GM23338 (cell line): ENCODE results near the gene PHLDA3. TPM values are rescaled to one million over a fixed set of nuclear protein-coding genes. Genes with fewer than 3 reads are reported as not detected.
A peak's percentile ranks its signal among the peaks of the same experiment; 100 is the strongest.

Experiments used
- ATAC-seq: fragments of 200-7000 bp; cut with Tn5 transposase; 3 replicates; pipeline ENCODE4 v1.9.1; 2020
- DNase-seq: peaks from one replicate; pipeline ENCODE4 v3.0.0-alpha.2; 2015; ENCODE audit warnings: low spot score
- H2AFZ ChIP-seq: fragments of 200-600 bp; sonication (generic); 2 replicates; pipeline ENCODE4 v1.8.0; 2016; ENCODE audit warnings: antibody characterized with exemption, mild to moderate bottlenecking, moderate library complexity
- H3F3A ChIP-seq: fragments of 200-600 bp; sonication (generic); replicated peaks from 2 replicates; pipeline ENCODE4 v1.8.0; 2017; ENCODE audit warnings: antibody characterized with exemption, mixed run types, low read depth
- H3K27ac ChIP-seq: fragments of 200-600 bp; sonication (generic); 2 replicates; pipeline ENCODE4 v1.6.1; 2016; ENCODE audit warnings: low read depth
- H3K27me3 ChIP-seq: fragments of 200-600 bp; sonication (generic); 2 replicates; pipeline ENCODE4 v1.8.0; 2016; ENCODE audit warnings: mild to moderate bottlenecking, mixed run types, moderate library complexity; ENCODE audit not compliant: insufficient read depth
- H3K36me3 ChIP-seq: fragments of 200-600 bp; sonication (generic); 2 replicates; pipeline ENCODE4 v1.8.0; 2016; ENCODE audit warnings: mild to moderate bottlenecking; ENCODE audit not compliant: insufficient read depth
- H3K4me1 ChIP-seq: fragments of 200-600 bp; sonication (generic); 2 replicates; pipeline ENCODE4 v1.8.0; 2016; ENCODE audit warnings: mild to moderate bottlenecking, moderate library complexity; ENCODE audit not compliant: insufficient read depth
- H3K4me2 ChIP-seq: fragments of 200-600 bp; sonication (generic); 2 replicates; pipeline ENCODE4 v1.7.1; 2017; ENCODE audit warnings: mixed run types
- H3K4me3 ChIP-seq: fragments of 200-600 bp; sonication (generic); 2 replicates; pipeline ENCODE4 v1.6.1; 2016; ENCODE audit warnings: mixed run types
- H3K79me2 ChIP-seq: fragments of 200-600 bp; sonication (generic); replicated peaks from 2 replicates; pipeline ENCODE4 v1.8.0; 2017; ENCODE audit warnings: mild to moderate bottlenecking; ENCODE audit not compliant: insufficient read depth
- H3K9me2 ChIP-seq: fragments of 200-600 bp; sonication (generic); 2 replicates; pipeline ENCODE4 v1.8.0; 2017; ENCODE audit not compliant: insufficient read depth
- H4K20me1 ChIP-seq: fragments of 200-600 bp; sonication (generic); replicated peaks from 2 replicates; pipeline ENCODE4 v1.8.0; 2017; ENCODE audit warnings: mild to moderate bottlenecking; ENCODE audit not compliant: insufficient read depth
- H3K27ac Mint-ChIP-seq: 2 replicates; pipeline ENCODE4 v1.8.0; 2020; ENCODE audit warnings: inconsistent platforms, mild to moderate bottlenecking, moderate library complexity, mixed read lengths
- H3K27me3 Mint-ChIP-seq: 3 replicates; pipeline ENCODE4 v1.8.0; 2022; ENCODE audit warnings: low read depth, mild to moderate bottlenecking, moderate library complexity, mixed read lengths, inconsistent platforms; ENCODE audit not compliant: insufficient read depth, poor library complexity
- H3K36me3 Mint-ChIP-seq: 3 replicates; pipeline ENCODE4 v1.8.0; 2021; ENCODE audit warnings: low read depth, mild to moderate bottlenecking, inconsistent platforms, moderate library complexity, mixed read lengths
- H3K4me1 Mint-ChIP-seq: 3 replicates; pipeline ENCODE4 v1.8.0; 2020; ENCODE audit warnings: mild to moderate bottlenecking, inconsistent platforms, mixed read lengths
- H3K4me3 Mint-ChIP-seq: 3 replicates; pipeline ENCODE4 v1.8.0; 2021; ENCODE audit warnings: moderate library complexity, mild to moderate bottlenecking, inconsistent platforms, mixed read lengths
- H3K9me3 Mint-ChIP-seq: 3 replicates; pipeline ENCODE4 v1.8.0; 2020; ENCODE audit warnings: moderate library complexity, mild to moderate bottlenecking, inconsistent platforms, mixed read lengths
- ETS1 ChIP-seq: IDR thresholded peaks from 2 replicates; pipeline ENCODE4 v1.6.1; 2016; ENCODE audit warnings: antibody characterized with exemption
- EZH2 ChIP-seq: fragments of 200-600 bp; sonication (generic); IDR thresholded peaks from one replicate; pipeline ENCODE4 v1.8.0; 2017; ENCODE audit warnings: antibody characterized with exemption, mild to moderate bottlenecking, low read depth; ENCODE audit not compliant: unreplicated experiment
- EZH2phosphoT487 ChIP-seq: fragments of 200-600 bp; sonication (generic); IDR thresholded peaks from one replicate; pipeline ENCODE4 v1.8.1; 2018; ENCODE audit warnings: antibody characterized with exemption; ENCODE audit not compliant: unreplicated experiment
- JUNB ChIP-seq: IDR thresholded peaks from one replicate; pipeline ENCODE4 v1.6.1; 2016; ENCODE audit warnings: antibody characterized with exemption; ENCODE audit not compliant: unreplicated experiment
- NANOG ChIP-seq: IDR thresholded peaks from 2 replicates; pipeline ENCODE4 v1.6.1; 2016; ENCODE audit warnings: antibody characterized with exemption, borderline replicate concordance
- POLR2AphosphoS5 ChIP-seq: IDR thresholded peaks from 2 replicates; pipeline ENCODE4 v1.6.1; 2016; ENCODE audit warnings: antibody characterized with exemption, low read depth
- ZNF114 ChIP-seq: fragments of 250-450 bp; sonication (Bioruptor Pico); IDR thresholded peaks from 2 replicates; pipeline ENCODE4 v1.5.0; 2020; ENCODE audit warnings: mild to moderate bottlenecking, moderate library complexity
- polyA plus RNA-seq: library from polyadenylated mRNA; unstranded; fragments of >200 nt; fragmentation: Nextera tagmentation; extraction: Ambion mirVana; gene quantifications from 2 replicates; pipeline ENCODE4 v1.2.1, GENCODE V29; 2016
- total RNA-seq: library from RNA; depleted of rRNA; stranded (reverse); fragments of >200 nt; shearing (Covaris generic); gene quantifications from 2 replicates; pipeline ENCODE4 v1.2.3, GENCODE V29; 2014
- TF ChIP-seq, protein P1 (sequence below): fragments of 250-450 bp; sonication (Bioruptor Pico); IDR thresholded peaks from 2 replicates; pipeline ENCODE4 v1.5.0; 2020; ENCODE audit warnings: mild to moderate bottlenecking, moderate library complexity
- TF ChIP-seq, protein P2 (sequence below), 2 experiments: fragments of 200-600 bp in 1 of 2; sonication (generic) in 1 of 2; conservative IDR thresholded peaks; 2 replicates each; pipeline versions ENCODE4 v1.5.1 to v1.6.1; 2016 to 2017; ENCODE audit warnings: antibody characterized with exemption in 2 of 2, low read depth in 2 of 2, mild to moderate bottlenecking in 2 of 2, moderate library complexity in 1 of 2

PHLDA3 gene
- total and polyA plus RNA-seq, 2 experiments from 2014 or later = 37.5 to 87.4 TPM

DNA sequence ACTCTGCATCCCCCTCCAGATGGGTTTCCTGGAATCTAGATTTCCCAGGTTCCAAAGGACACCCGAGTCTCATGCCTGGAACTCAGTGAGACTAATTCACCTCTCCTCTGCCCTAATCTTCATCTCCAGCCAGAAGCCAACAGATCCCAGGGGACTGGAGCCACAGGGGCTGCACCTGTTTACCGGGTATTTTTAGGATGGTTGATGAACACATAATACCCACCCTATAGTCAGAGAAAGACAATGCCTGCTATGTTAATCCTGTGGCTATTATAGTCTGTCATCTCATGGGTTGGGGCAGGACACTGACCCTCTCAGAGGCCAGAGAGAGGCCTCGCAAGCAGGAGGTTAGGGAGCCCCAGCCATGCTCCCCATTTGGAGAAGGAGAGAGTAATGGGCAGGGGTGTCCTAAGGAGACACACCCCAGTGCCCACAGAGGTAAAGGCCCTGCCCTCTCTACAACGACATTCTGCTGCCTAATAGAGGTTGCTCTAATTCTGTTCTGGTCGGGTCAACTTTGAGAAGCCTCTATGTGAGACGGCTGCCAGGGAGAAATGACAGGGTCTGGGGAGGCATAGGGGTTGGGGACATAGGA is 46.5 kb downstream of the PHLDA3 start:
- Histone ChIP-seq H3K4me1 (no peaks in the 10 kb centered on the region), H3K4me2 (no peak overlapping the region), H2AFZ (no peak overlapping the region), H3K27ac (no peak overlapping the region), H4K20me1 (no peaks in the 10 kb centered on the region), H3K4me3 (no peak overlapping the region), H3K27me3 (no peaks in the 10 kb centered on the region), H3K36me3 (no peaks in the 10 kb centered on the region), H3K9me2 (no peaks in the 10 kb centered on the region), H3F3A (no peaks in the 10 kb centered on the region), H3K79me2 (no peaks in the 10 kb centered on the region)
- Mint-ChIP-seq H3K27ac (no peak overlapping the region), H3K9me3 (peaks cover 3% of the 10 kb centered on the region; the same call in 1 of the 3 replicates), H3K4me1 (peaks cover 15% of the 10 kb centered on the region), H3K4me3 (no peak overlapping the region), H3K27me3 (peaks cover 10% of the 10 kb centered on the region), H3K36me3 (no peaks in the 10 kb centered on the region; the same call in 2 of the 3 replicates)
- no peak for ATAC-seq
- no peak for DNase-seq
- no peak for TF ChIP-seq POLR2AphosphoS5

GRCh38 chr1:201422026-201422425 is 47.0 kb downstream of the PHLDA3 start:
- Histone ChIP-seq H3K4me1 (no peaks in the 10 kb centered on the region), H3K79me2 (no peaks in the 10 kb centered on the region), H3K36me3 (no peaks in the 10 kb centered on the region), H3K27me3 (no peaks in the 10 kb centered on the region), H3K4me2 (no peak overlapping the region), H3K27ac (no peak overlapping the region), H2AFZ (no peak overlapping the region), H3K4me3 (no peak overlapping the region), H3F3A (no peaks in the 10 kb centered on the region), H3K9me2 (no peaks in the 10 kb centered on the region), H4K20me1 (no peaks in the 10 kb centered on the region)
- Mint-ChIP-seq H3K4me1 (peaks cover 15% of the 10 kb centered on the region), H3K9me3 (peaks cover 3% of the 10 kb centered on the region; the same call in 1 of the 3 replicates), H3K27me3 (peaks cover 10% of the 10 kb centered on the region), H3K4me3 (no peak overlapping the region), H3K36me3 (no peaks in the 10 kb centered on the region; the same call in 2 of the 3 replicates), H3K27ac (no peak overlapping the region)
- DNase-seq (no peak), ATAC-seq (peak; percentile 22)
- TF ChIP-seq POLR2AphosphoS5 = no peak
- no peak for TF ChIP-seq NANOG
- no peak for TF ChIP-seq JUNB
- TF ChIP-seq EZH2phosphoT487 = no peak
- TF ChIP-seq, protein P1, sequence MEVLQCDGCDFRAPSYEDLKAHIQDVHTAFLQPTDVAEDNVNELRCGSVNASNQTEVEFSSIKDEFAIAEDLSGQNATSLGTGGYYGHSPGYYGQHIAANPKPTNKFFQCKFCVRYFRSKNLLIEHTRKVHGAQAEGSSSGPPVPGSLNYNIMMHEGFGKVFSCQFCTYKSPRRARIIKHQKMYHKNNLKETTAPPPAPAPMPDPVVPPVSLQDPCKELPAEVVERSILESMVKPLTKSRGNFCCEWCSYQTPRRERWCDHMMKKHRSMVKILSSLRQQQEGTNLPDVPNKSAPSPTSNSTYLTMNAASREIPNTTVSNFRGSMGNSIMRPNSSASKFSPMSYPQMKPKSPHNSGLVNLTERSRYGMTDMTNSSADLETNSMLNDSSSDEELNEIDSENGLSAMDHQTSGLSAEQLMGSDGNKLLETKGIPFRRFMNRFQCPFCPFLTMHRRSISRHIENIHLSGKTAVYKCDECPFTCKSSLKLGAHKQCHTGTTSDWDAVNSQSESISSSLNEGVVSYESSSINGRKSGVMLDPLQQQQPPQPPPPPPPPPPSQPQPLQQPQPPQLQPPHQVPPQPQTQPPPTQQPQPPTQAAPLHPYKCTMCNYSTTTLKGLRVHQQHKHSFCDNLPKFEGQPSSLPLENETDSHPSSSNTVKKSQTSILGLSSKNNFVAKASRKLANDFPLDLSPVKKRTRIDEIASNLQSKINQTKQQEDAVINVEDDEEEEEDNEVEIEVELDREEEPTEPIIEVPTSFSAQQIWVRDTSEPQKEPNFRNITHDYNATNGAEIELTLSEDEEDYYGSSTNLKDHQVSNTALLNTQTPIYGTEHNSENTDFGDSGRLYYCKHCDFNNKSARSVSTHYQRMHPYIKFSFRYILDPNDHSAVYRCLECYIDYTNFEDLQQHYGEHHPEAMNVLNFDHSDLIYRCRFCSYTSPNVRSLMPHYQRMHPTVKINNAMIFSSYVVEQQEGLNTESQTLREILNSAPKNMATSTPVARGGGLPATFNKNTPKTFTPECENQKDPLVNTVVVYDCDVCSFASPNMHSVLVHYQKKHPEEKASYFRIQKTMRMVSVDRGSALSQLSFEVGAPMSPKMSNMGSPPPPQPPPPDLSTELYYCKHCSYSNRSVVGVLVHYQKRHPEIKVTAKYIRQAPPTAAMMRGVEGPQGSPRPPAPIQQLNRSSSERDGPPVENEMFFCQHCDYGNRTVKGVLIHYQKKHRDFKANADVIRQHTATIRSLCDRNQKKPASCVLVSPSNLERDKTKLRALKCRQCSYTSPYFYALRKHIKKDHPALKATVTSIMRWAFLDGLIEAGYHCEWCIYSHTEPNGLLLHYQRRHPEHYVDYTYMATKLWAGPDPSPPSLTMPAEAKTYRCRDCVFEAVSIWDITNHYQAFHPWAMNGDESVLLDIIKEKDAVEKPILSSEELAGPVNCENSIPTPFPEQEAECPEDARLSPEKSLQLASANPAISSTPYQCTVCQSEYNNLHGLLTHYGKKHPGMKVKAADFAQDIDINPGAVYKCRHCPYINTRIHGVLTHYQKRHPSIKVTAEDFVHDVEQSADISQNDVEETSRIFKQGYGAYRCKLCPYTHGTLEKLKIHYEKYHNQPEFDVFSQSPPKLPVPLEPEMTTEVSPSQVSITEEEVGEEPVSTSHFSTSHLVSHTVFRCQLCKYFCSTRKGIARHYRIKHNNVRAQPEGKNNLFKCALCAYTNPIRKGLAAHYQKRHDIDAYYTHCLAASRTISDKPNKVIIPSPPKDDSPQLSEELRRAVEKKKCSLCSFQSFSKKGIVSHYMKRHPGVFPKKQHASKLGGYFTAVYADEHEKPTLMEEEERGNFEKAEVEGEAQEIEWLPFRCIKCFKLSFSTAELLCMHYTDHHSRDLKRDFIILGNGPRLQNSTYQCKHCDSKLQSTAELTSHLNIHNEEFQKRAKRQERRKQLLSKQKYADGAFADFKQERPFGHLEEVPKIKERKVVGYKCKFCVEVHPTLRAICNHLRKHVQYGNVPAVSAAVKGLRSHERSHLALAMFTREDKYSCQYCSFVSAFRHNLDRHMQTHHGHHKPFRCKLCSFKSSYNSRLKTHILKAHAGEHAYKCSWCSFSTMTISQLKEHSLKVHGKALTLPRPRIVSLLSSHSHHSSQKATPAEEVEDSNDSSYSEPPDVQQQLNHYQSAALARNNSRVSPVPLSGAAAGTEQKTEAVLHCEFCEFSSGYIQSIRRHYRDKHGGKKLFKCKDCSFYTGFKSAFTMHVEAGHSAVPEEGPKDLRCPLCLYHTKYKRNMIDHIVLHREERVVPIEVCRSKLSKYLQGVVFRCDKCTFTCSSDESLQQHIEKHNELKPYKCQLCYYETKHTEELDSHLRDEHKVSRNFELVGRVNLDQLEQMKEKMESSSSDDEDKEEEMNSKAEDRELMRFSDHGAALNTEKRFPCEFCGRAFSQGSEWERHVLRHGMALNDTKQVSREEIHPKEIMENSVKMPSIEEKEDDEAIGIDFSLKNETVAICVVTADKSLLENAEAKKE (CRISPR knock-in tag) = no peak
- TF ChIP-seq, protein P2, sequence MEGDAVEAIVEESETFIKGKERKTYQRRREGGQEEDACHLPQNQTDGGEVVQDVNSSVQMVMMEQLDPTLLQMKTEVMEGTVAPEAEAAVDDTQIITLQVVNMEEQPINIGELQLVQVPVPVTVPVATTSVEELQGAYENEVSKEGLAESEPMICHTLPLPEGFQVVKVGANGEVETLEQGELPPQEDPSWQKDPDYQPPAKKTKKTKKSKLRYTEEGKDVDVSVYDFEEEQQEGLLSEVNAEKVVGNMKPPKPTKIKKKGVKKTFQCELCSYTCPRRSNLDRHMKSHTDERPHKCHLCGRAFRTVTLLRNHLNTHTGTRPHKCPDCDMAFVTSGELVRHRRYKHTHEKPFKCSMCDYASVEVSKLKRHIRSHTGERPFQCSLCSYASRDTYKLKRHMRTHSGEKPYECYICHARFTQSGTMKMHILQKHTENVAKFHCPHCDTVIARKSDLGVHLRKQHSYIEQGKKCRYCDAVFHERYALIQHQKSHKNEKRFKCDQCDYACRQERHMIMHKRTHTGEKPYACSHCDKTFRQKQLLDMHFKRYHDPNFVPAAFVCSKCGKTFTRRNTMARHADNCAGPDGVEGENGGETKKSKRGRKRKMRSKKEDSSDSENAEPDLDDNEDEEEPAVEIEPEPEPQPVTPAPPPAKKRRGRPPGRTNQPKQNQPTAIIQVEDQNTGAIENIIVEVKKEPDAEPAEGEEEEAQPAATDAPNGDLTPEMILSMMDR (conservative IDR thresholded peaks at IDR 0.05; ENCODE audit: low read depth in 2 of 2) = no peak
- TF ChIP-seq EZH2 = no peak
- no peak for TF ChIP-seq ZNF114
- TF ChIP-seq ETS1 = no peak
